H1 (cell line): ENCODE measurements around the gene RNPS1. TPM values are rescaled to one million over a fixed set of nuclear protein-coding genes. Genes with fewer than 3 reads are reported as not detected.

ENCODE experiments used
- CTCF ChIA-PET: fragments of 300-600 bp; sonication (Branson Sonifier 250); formaldehyde crosslinking; loops from one replicate; lab custom pipeline; 2021; ENCODE audit not compliant: partially characterized antibody; lab: Charles Lee
- POLR2A ChIA-PET: fragments of 300-600 bp; sonication (Branson Sonifier 250); formaldehyde crosslinking; loops from one replicate; lab custom pipeline; 2021; ENCODE audit warnings: inconsistent platforms; ENCODE audit not compliant: partially characterized antibody; lab: Charles Lee
- DNase-seq, 2 experiments: peaks; one replicate each; pipeline versions ENCODE4 v3.0.0 to v3.0.0-alpha.2; 2010 to 2022; ENCODE audit warnings: low spot score in 2 of 2, low read depth in 1 of 2, mixed read lengths in 1 of 2
- FAIRE-seq: peaks from 2 replicates; lab custom pipeline; 2011; peaks lifted over from hg19 to GRCh38; lab: Jason Lieb, UNC
- H2AFZ ChIP-seq: 2 replicates; pipeline ENCODE4 v1.8.1; 2012; ENCODE audit warnings: low read length, inconsistent platforms
- H2AK5ac ChIP-seq: 2 replicates; pipeline ENCODE4 v1.6.1; 2013; ENCODE audit warnings: low read depth, low read length
- H2BK120ac ChIP-seq: replicated peaks from 2 replicates; pipeline ENCODE3; 2013; ENCODE audit warnings: low read depth, low read length, inconsistent platforms
- H2BK12ac ChIP-seq: 2 replicates; pipeline ENCODE4 v1.6.1; 2013; ENCODE audit warnings: low read depth, low read length
- H2BK15ac ChIP-seq: 2 replicates; pipeline ENCODE4 v1.6.1; 2013; ENCODE audit warnings: low read length
- H2BK20ac ChIP-seq: 2 replicates; pipeline ENCODE4 v1.6.1; 2013; ENCODE audit warnings: low read length
- H2BK5ac ChIP-seq: 2 replicates; pipeline ENCODE4 v1.6.1; 2013; ENCODE audit warnings: low read depth, low read length
- H3K14ac ChIP-seq: 2 replicates; pipeline ENCODE4 v1.6.1; 2013; ENCODE audit warnings: inconsistent platforms; ENCODE audit not compliant: insufficient read length
- H3K18ac ChIP-seq: 2 replicates; pipeline ENCODE4 v1.6.1; 2013; ENCODE audit warnings: low read length; ENCODE audit errors: extremely low read depth
- H3K23ac ChIP-seq: 2 replicates; pipeline ENCODE4 v1.6.1; 2013; ENCODE audit warnings: inconsistent platforms; ENCODE audit not compliant: insufficient read length
- H3K23me2 ChIP-seq: 2 replicates; pipeline ENCODE4 v1.6.1; 2013; ENCODE audit warnings: low read depth, low read length
- H3K27ac ChIP-seq: 2 replicates; pipeline ENCODE4 v1.6.1; 2011; ENCODE audit warnings: low read depth, low read length, inconsistent platforms
- H3K27me3 ChIP-seq, 4 experiments: replicated peaks in 1 of 4; 1 replicate in 1 of 4; 2 replicates in 3 of 4; pipeline versions ENCODE4 v1.6.1 to v1.8.1; 2011 to 2013; ENCODE audit warnings: low read length in 3 of 4, mild to moderate bottlenecking in 3 of 4, inconsistent platforms in 2 of 4, mixed read lengths in 2 of 4, moderate library complexity in 1 of 4; ENCODE audit not compliant: control insufficient read depth in 3 of 4, insufficient read depth in 3 of 4; ENCODE audit errors: extremely low read depth in 1 of 4
- H3K36me3 ChIP-seq, 4 experiments: 2 replicates each; pipeline versions ENCODE4 v1.6.1 to v1.8.1; 2011 to 2013; ENCODE audit warnings: mild to moderate bottlenecking in 4 of 4, low read length in 3 of 4, moderate library complexity in 2 of 4, control low read depth in 1 of 4, inconsistent platforms in 1 of 4; ENCODE audit not compliant: insufficient read depth in 4 of 4, control insufficient read depth in 2 of 4
- H3K4ac ChIP-seq: replicated peaks from 2 replicates; pipeline ENCODE3; 2013; ENCODE audit warnings: low read length, low read depth, mixed read lengths, inconsistent platforms; ENCODE audit not compliant: insufficient read length
- H3K4me1 ChIP-seq, 4 experiments: replicated peaks in 1 of 4; 1 replicate in 1 of 4; 2 replicates in 3 of 4; pipeline versions ENCODE4 v1.6.1 to v1.8.1; 2011 to 2013; ENCODE audit warnings: low read length in 3 of 4, inconsistent platforms in 2 of 4, mixed read lengths in 1 of 4; ENCODE audit not compliant: insufficient read depth in 4 of 4, control insufficient read depth in 3 of 4
- H3K4me2 ChIP-seq, 2 experiments: 2 replicates each; pipeline versions ENCODE4 v1.6.1 to v1.8.1; 2011 to 2013; ENCODE audit warnings: low read depth in 2 of 2, low read length in 2 of 2, control low read depth in 1 of 2, inconsistent platforms in 1 of 2, mild to moderate bottlenecking in 1 of 2; ENCODE audit not compliant: insufficient read depth in 1 of 2
- H3K4me3 ChIP-seq, 4 experiments: fragments of 200-600, 300-600 bp in 1 of 4; sonication (generic), shearing (Covaris generic), sonication (Bioruptor Twin) in 1 of 4; 2 replicates each; pipeline versions ENCODE4 v1.5.1 to v1.8.1; 2011 to 2016; ENCODE audit warnings: low read length in 4 of 4, low read depth in 3 of 4, control low read depth in 2 of 4, inconsistent platforms in 2 of 4, mild to moderate bottlenecking in 2 of 4, mixed read lengths in 1 of 4, moderate library complexity in 1 of 4; ENCODE audit not compliant: insufficient read depth in 2 of 4; ENCODE audit errors: extremely low read depth in 1 of 4
- H3K56ac ChIP-seq: replicated peaks from 2 replicates; pipeline ENCODE3; 2013; ENCODE audit warnings: low read depth, mild to moderate bottlenecking, mixed read lengths, low read length, inconsistent platforms; ENCODE audit not compliant: insufficient read length
- H3K79me1 ChIP-seq: 2 replicates; pipeline ENCODE4 v1.6.1; 2013; ENCODE audit warnings: low read depth, low read length, control low read depth
- H3K79me2 ChIP-seq, 2 experiments: 2 replicates each; pipeline versions ENCODE4 v1.6.1 to v1.8.1; 2012 to 2013; ENCODE audit warnings: low read length in 2 of 2, mild to moderate bottlenecking in 2 of 2, inconsistent platforms in 1 of 2; ENCODE audit not compliant: insufficient read depth in 2 of 2, control insufficient read depth in 1 of 2
- H3K9ac ChIP-seq, 4 experiments: replicated peaks in 1 of 4; 1 replicate in 1 of 4; 2 replicates in 3 of 4; pipeline versions ENCODE4 v1.6.1 to v1.8.1; 2011 to 2013; ENCODE audit warnings: low read depth in 3 of 4, low read length in 3 of 4, control low read depth in 2 of 4, mild to moderate bottlenecking in 2 of 4, moderate library complexity in 2 of 4, inconsistent platforms in 1 of 4; ENCODE audit errors: extremely low read depth in 1 of 4
- H3K9me3 ChIP-seq, 2 experiments: 2 replicates each; pipeline versions ENCODE4 v1.6.1 to v1.8.1; 2012 to 2013; ENCODE audit warnings: mild to moderate bottlenecking in 2 of 2, moderate library complexity in 2 of 2, control low read depth in 1 of 2, inconsistent platforms in 1 of 2, low read depth in 1 of 2, low read length in 1 of 2, mixed read lengths in 1 of 2; ENCODE audit not compliant: insufficient read depth in 2 of 2
- H4K20me1 ChIP-seq, 2 experiments: replicated peaks in 1 of 2; 2 replicates each; pipeline versions ENCODE3 to v1.8.1; 2011 to 2013; ENCODE audit warnings: inconsistent platforms in 2 of 2, low read length in 2 of 2, mild to moderate bottlenecking in 1 of 2; ENCODE audit not compliant: insufficient read depth in 2 of 2, control insufficient read depth in 1 of 2
- H4K5ac ChIP-seq: 2 replicates; pipeline ENCODE4 v1.6.1; 2013; ENCODE audit warnings: low read length, low read depth, mixed read lengths, inconsistent platforms; ENCODE audit not compliant: insufficient read length
- H4K8ac ChIP-seq: 2 replicates; pipeline ENCODE4 v1.8.0; 2013; ENCODE audit warnings: mild to moderate bottlenecking, moderate library complexity, low read length, inconsistent platforms; ENCODE audit not compliant: insufficient read depth; ENCODE audit errors: extremely low read depth
- H4K91ac ChIP-seq: replicated peaks from 2 replicates; pipeline ENCODE3; 2013; ENCODE audit warnings: low read length, mixed read lengths, inconsistent platforms; ENCODE audit not compliant: insufficient read length
- BCL11A ChIP-seq, 2 experiments: IDR thresholded peaks; one replicate each; pipeline ENCODE4 v1.6.1; 2011; ENCODE audit warnings: low read depth in 2 of 2, low read length in 2 of 2, mild to moderate bottlenecking in 2 of 2
- CBX8 ChIP-seq: fragments of 300-800, 300-1000 bp; sonication (generic); IDR thresholded peaks from 2 replicates; pipeline ENCODE4 v1.7.1; 2016; ENCODE audit warnings: low read depth, low read length, borderline replicate concordance
- GTF2F1 ChIP-seq: IDR thresholded peaks from 2 replicates; pipeline ENCODE4 v1.6.1; 2012; ENCODE audit warnings: low read depth, low read length, improper control_type of control experiment, borderline replicate concordance
- KDM5A ChIP-seq: fragments of 200-600 bp; IDR thresholded peaks from 2 replicates; pipeline ENCODE4 v1.7.1; 2012; ENCODE audit warnings: mild to moderate bottlenecking, low read length, inconsistent platforms, mixed read lengths
- NANOG ChIP-seq: IDR thresholded peaks from 2 replicates; pipeline ENCODE4 v1.6.1; 2011; ENCODE audit warnings: low read length, low read depth, mild to moderate bottlenecking, inconsistent platforms; ENCODE audit not compliant: insufficient read depth, poor library complexity, severe bottlenecking
- RBBP5 ChIP-seq: IDR thresholded peaks from 2 replicates; pipeline ENCODE4 v1.7.1; 2012; ENCODE audit warnings: low read depth, mild to moderate bottlenecking, inconsistent platforms, low read length, moderate library complexity, borderline replicate concordance
- ZNF274 ChIP-seq: IDR thresholded peaks from 2 replicates; pipeline ENCODE4 v1.7.0; 2012; ENCODE audit warnings: low read length, borderline replicate concordance; ENCODE audit errors: extremely low read depth
- WGBS, 2 experiments: shearing (Covaris generic) in 1 of 2; methylation state at CpG; one replicate each; pipeline versions ENCODE4 v1.1.6 to v1.1.7; 2013 to 2015; ENCODE audit warnings: low lambda C conversion rate in 2 of 2, mixed read lengths in 2 of 2, inconsistent platforms in 1 of 2, low coverage in 1 of 2, missing lambda C conversion rate in 1 of 2; ENCODE audit not compliant: insufficient replicate concordance in 2 of 2, insufficient coverage in 1 of 2, insufficient read length in 1 of 2; ENCODE audit errors: extremely low coverage in 1 of 2, missing lambda C conversion rate in 1 of 2; 5-methylcytosine and 5-hydroxymethylcytosine counted together
- long read RNA-seq, 2 experiments: library from RNA in 1 of 2; library from capped mRNA in 1 of 2; stranded (forward); transcript quantifications; one replicate each; pipeline ENCODE4 v2.0.0, GENCODE V29; 2021; ENCODE audit warnings: inconsistent platforms in 1 of 2
- polyA minus RNA-seq, 3 experiments: library from RNA; depleted of rRNA, polyadenylated mRNA; stranded (reverse); fragments of >200 nt; gene quantifications; 1 replicate in 2 of 3; 2 replicates in 1 of 3; pipeline ENCODE4 v1.2.3, GENCODE V29; 2011
- polyA plus RNA-seq, 7 experiments: library from polyadenylated mRNA; depleted of rRNA in 3 of 7; stranded (reverse) in 5 of 7; unstranded in 2 of 7; fragments of >200 nt in 5 of 7; fragments of 200-250 nt in 2 of 7; gene quantifications; 1 replicate in 5 of 7; 2 replicates in 1 of 7; 4 replicates in 1 of 7; pipeline versions ENCODE4 v1.2.1 to v1.2.3, GENCODE V29; 2011 to 2013; ENCODE audit warnings: missing spikeins in 2 of 7, mixed read lengths in 2 of 7
- total RNA-seq: library from RNA; stranded (reverse); fragmentation: NEBNext Ultra II Directional; extraction: Animal tissue kit (Norgen Biotek cat#: 25700); gene quantifications from 2 replicates; pipeline ENCODE4 v1.2.1, GENCODE V29; 2021

The RNPS1 gene
- total RNA-seq (330 and 357 TPM in 2 replicates), polyA plus RNA-seq (2011; rRNA removed) (350 and 516 TPM in 2 replicates), polyA minus RNA-seq (2011; rRNA and poly(A)+ RNA removed) (137 and 199 TPM in 2 replicates)
- polyA plus RNA-seq (2011; cell fraction: cytosol; rRNA removed): 390 TPM
- polyA plus RNA-seq (2011; cell fraction: nucleus; rRNA removed): 343 TPM
- 265 to 341 TPM (median 323 TPM) in 4 replicates for polyA plus RNA-seq (2012, experiment 1 of 2)
- polyA plus RNA-seq (2012, experiment 2 of 2): 331 TPM
- polyA plus RNA-seq (2013, experiment 1 of 2): 282 TPM
- 281 TPM for polyA plus RNA-seq (2013, experiment 2 of 2)
- 150 TPM for polyA minus RNA-seq (2011; cell fraction: cytosol; rRNA and poly(A)+ RNA removed)
- polyA minus RNA-seq (2011; cell fraction: nucleus; rRNA and poly(A)+ RNA removed): 141 TPM
- long read RNA-seq, experiment 1, transcript RNPS1-202 (8 exons, 2,241 nt): minor isoform, 46 of 334 reads
- long read RNA-seq, experiment 1, transcript RNPS1-219 (6 exons, 1,685 nt): minor isoform, 26 of 334 reads
- long read RNA-seq, experiment 1, transcript RNPS1-220 (7 exons, 2,037 nt): major isoform, 91 of 334 reads
- long read RNA-seq, experiment 1, transcript RNPS1-217 (7 exons, 1,514 nt): minor isoform, 33 of 334 reads
- long read RNA-seq, experiment 1, partial matches to known transcripts: 52 of 334 reads
- long read RNA-seq, experiment 1, other reads (novel, unspliced or antisense): 54 of 334 reads
- long read RNA-seq, experiment 2, transcript RNPS1-221 (1 exons, 1,826 nt): major isoform, 8 of 15 reads
- long read RNA-seq, experiment 2, partial matches to known transcripts: 0 of 15 reads
- long read RNA-seq, experiment 2, other reads (novel, unspliced or antisense): 0 of 15 reads

GRCh38 chr16:2267913-2268666, at the start of gene RNPS1:
Gene RNPS1, minus strand, starts transcription at chr16:2268126. Its CDS starts 3,483 bp downstream, at chr16:2264643.
- Histone ChIP-seq H3K27ac (peak within 1 kb of the TSS; percentile 99), H2BK15ac (peak within 1 kb of the TSS; percentile 100), H3K23ac (no peak within 1 kb of the TSS), H3K14ac (no peak within 1 kb of the TSS), H3K4me2 (peak within 1 kb of the TSS; percentile 78 to 93), H3K9ac (peak within 1 kb of the TSS; percentile 96 to 100 (median 98)), H2AK5ac (no peak within 1 kb of the TSS), H2BK20ac (no peak within 1 kb of the TSS), H2BK5ac (peak within 1 kb of the TSS; percentile 100), H3K36me3 (peaks cover 6 to 14% (median 11%) of the 10 kb centered on the region in 4 experiments; a peak in 7 of 8 replicates), H3K27me3 (no peaks in the 10 kb centered on the region), H2AFZ (peak within 1 kb of the TSS; percentile 99; the same call in 1 of the 2 replicates), H3K4me1 (peaks cover 0 to 8% (median 3%) of the 10 kb centered on the region in 4 experiments; a peak in 3 of 7 replicates), H3K9me3 (no peaks in the 10 kb centered on the region), H3K4ac (no peak within 1 kb of the TSS), H3K4me3 (peak within 1 kb of the TSS; percentile 65 to 99 (median 94)), H4K91ac (peak within 1 kb of the TSS; percentile 99), H2BK12ac (peak within 1 kb of the TSS; percentile 96), H2BK120ac (no peak within 1 kb of the TSS), H4K5ac (peak within 1 kb of the TSS; percentile 97), H3K79me2 (peaks cover 39 to 55% of the 10 kb centered on the region in 2 experiments), H4K8ac (peak within 1 kb of the TSS; percentile 100), H4K20me1 (peaks cover 27 to 31% of the 10 kb centered on the region in 2 experiments), H3K18ac (peak within 1 kb of the TSS; percentile 98), H3K56ac (peak within 1 kb of the TSS; percentile 91), H3K79me1 (peaks cover 14% of the 10 kb centered on the region), H3K23me2 (peaks cover 6% of the 10 kb centered on the region; the same call in 1 of the 2 replicates)
- POLR2A ChIA-PET: interaction anchor here (0.7 to 13.7 kb wide), 14 partner anchors 9 to 303 kb away, joined by 3 to 228 read pairs (median 4); partner anchors contain the start of genes BRICD5, E4F1, ECI1 and RPS2
- 2% methylated on average over 85 of the region's 88 CpGs; no CpG with 5 or more reads in 1 of the 2 experiments for WGBS, 2 experiments
- DNase-seq (peak; percentile 77 to 99), FAIRE-seq (no peak)
- CTCF ChIA-PET: interaction anchor here (0.7 to 1.3 kb wide), 2 partner anchors 11 to 233 kb away, joined by 3 to 4 read pairs; no protein-coding TSS in a partner anchor
- no peak for TF ChIP-seq BCL11A (IDR thresholded peaks at IDR 0.05; ENCODE audit: low read depth in 2 of 2, low read length in 2 of 2)
- TF ChIP-seq KDM5A: peak; percentile 55; the same call in 1 of the 2 replicates
- peak; percentile 67; the same call in 1 of the 2 replicates for TF ChIP-seq RBBP5
- no peak for TF ChIP-seq NANOG
- no peak for TF ChIP-seq CBX8
- no peak for TF ChIP-seq ZNF274
- TF ChIP-seq GTF2F1: peak; percentile 26; the same call in 1 of the 2 replicates
